ENCODE data around the gene MOK. TPM values are rescaled to one million over a fixed set of nuclear protein-coding genes. Genes with fewer than 3 reads are reported as not detected.

Gene MOK
- total RNA-seq, 2 experiments from 2014 or later, result 2.3 to 2.5 TPM

DNA sequence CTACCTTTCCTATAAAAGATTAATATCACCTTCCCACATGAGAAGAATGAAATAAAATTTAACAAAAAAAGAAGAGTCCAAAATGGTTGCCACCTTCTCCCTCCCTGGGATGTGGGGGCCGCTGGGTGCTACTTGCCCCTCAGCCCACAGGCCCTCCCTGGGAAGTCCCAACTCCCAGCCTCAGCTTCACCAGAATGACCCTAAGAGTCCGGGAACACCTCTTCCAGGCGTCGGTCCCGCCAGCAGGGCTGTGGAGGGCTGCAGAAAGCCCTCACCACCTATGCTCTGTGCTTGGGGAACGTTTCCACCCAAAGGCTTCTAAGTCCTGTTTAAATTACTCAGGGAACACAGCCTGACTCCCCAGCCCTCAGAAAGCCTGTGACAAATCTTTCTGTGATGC lies 71.9 kb downstream of the MOK start:
- ChIA-PET POLR2A (no interaction called here), CTCF (interaction anchor here (0.9 kb wide), 1 partner anchor 81 kb away, joined by 6 read pairs; no protein-coding TSS in a partner anchor)
- Histone ChIP-seq H3K36me3 (ENCODE audit: insufficient read depth, low read length) (no peaks in the 10 kb centered on the region), H3K4me1 (ENCODE audit: insufficient read depth, low read length) (peaks cover 6% of the 10 kb centered on the region), H3K27ac (ENCODE audit: low read depth in 1 of 2, low read length in 2 of 2) (no peak overlapping the region), H3K9me3 (ENCODE audit: control insufficient read depth in 1 of 2, insufficient read depth in 1 of 2, low read length in 2 of 2) (no peaks in the 10 kb centered on the region), H3K27me3 (ENCODE audit: control insufficient read depth in 1 of 2, insufficient read depth in 2 of 2, low read length in 2 of 2) (peaks cover 0 to under 1% of the 10 kb centered on the region in 2 experiments), H3K4me3 (ENCODE audit: low read length) (no peak overlapping the region)
- TF ChIP-seq, protein P1, sequence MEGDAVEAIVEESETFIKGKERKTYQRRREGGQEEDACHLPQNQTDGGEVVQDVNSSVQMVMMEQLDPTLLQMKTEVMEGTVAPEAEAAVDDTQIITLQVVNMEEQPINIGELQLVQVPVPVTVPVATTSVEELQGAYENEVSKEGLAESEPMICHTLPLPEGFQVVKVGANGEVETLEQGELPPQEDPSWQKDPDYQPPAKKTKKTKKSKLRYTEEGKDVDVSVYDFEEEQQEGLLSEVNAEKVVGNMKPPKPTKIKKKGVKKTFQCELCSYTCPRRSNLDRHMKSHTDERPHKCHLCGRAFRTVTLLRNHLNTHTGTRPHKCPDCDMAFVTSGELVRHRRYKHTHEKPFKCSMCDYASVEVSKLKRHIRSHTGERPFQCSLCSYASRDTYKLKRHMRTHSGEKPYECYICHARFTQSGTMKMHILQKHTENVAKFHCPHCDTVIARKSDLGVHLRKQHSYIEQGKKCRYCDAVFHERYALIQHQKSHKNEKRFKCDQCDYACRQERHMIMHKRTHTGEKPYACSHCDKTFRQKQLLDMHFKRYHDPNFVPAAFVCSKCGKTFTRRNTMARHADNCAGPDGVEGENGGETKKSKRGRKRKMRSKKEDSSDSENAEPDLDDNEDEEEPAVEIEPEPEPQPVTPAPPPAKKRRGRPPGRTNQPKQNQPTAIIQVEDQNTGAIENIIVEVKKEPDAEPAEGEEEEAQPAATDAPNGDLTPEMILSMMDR (IDR thresholded peaks at IDR 0.05), result no peak
- Mint-ChIP-seq H3K9me3 (no peaks in the 10 kb centered on the region), H3K36me3 (ENCODE audit: low read depth) (no peaks in the 10 kb centered on the region), H3K4me1 (ENCODE audit: low read depth) (no peaks in the 10 kb centered on the region), H3K4me3 (no peak overlapping the region), H3K27me3 (no peaks in the 10 kb centered on the region), H3K27ac (no peak overlapping the region)
- no peak for ATAC-seq (ENCODE audit: poor library complexity)
- intact Hi-C loops (cut with DNase I, micrococcal nuclease), result no loop called here
- DNase-seq, result no peak

DNA sequence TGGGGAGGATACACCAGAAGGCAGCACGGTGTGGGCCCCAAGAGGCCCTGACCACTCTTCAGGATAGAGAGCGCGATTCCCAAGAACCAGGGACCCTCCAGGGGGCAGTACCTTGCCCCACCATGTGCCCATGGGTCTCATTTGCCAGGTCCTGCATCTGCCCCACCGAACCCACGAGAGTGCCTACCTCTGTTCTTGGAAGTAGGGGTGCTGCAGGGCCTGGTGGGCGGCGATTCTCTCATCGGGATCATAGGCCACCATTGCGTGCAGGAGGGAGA lies 72.7 kb downstream of the MOK start:
- CTCF ChIA-PET, result no interaction called here
- H3K4me3 Mint-ChIP-seq, result no peak overlapping the region
- H3K36me3 Mint-ChIP-seq (ENCODE audit: low read depth), result no peaks in the 10 kb centered on the region
- no peaks in the 10 kb centered on the region for H3K4me1 Mint-ChIP-seq (ENCODE audit: low read depth)
- H3K9me3 Mint-ChIP-seq, result no peaks in the 10 kb centered on the region
- H3K27ac Mint-ChIP-seq, result no peak overlapping the region
- H3K4me1 ChIP-seq (ENCODE audit: insufficient read depth, low read length), result peaks cover 6% of the 10 kb centered on the region
- no peaks in the 10 kb centered on the region for H3K27me3 Mint-ChIP-seq
- ATAC-seq (ENCODE audit: poor library complexity), result no peak
- intact Hi-C loops (cut with DNase I, micrococcal nuclease), result no loop called here
- no peak for DNase-seq
- no peak overlapping the region for H3K4me3 ChIP-seq (ENCODE audit: low read length)
- H3K27ac ChIP-seq (ENCODE audit: low read depth in 1 of 2, low read length in 2 of 2), result no peak overlapping the region
- no peaks in the 10 kb centered on the region for H3K9me3 ChIP-seq (ENCODE audit: control insufficient read depth in 1 of 2, insufficient read depth in 1 of 2, low read length in 2 of 2)
- POLR2A ChIA-PET, result no interaction called here
- TF ChIP-seq, protein P1 (IDR thresholded peaks at IDR 0.05), result no peak
- H3K36me3 ChIP-seq (ENCODE audit: insufficient read depth, low read length), result no peaks in the 10 kb centered on the region
- no peaks in the 10 kb centered on the region for H3K27me3 ChIP-seq (ENCODE audit: control insufficient read depth in 1 of 2, insufficient read depth in 2 of 2, low read length in 2 of 2)

DNA sequence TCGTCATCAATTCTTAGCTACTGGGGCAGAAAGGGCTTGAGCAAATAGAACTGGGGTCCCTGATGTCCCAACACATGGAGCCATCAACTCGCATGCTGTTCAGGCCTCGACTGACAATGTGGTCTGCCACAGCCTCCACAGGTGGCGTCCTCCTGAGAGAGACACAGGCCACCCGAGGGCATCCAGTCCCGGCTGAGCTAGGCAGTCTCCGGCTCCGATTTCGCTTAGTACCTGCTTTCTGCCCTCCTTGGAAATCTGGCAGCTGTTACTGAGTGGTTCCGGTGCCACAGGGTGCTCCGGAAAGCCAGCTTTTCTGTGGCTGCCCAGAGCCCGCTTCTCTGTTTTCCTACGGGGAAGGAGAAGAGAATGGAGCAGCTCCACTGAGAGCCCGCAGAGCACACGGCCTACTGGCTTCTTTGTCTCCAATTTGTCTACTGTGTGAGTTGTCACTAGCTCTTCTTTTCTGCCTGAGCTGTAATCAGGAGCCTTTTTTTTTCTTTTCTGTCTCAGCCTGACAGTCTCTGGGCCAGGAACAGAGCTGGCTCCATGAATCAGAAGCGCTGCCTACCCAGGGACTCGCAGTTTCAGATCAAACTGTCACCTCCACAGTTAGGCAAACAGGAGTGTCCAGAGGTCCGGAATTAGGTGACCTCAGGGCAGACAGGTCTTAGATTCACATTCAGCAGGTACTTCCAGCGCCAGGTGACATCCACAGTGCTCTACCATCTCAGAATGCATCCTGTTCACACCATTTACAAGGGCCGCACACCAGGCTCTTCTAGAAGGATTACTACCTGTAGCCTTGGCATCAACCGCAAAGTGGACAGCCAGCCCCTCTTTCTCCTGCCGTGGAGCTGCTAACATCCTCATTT lies 73.3 kb downstream of the MOK start:
- no peaks in the 10 kb centered on the region for H3K9me3 ChIP-seq (ENCODE audit: control insufficient read depth in 1 of 2, insufficient read depth in 1 of 2, low read length in 2 of 2)
- intact Hi-C loops (cut with DNase I, micrococcal nuclease), result no loop called here
- H3K4me3 ChIP-seq (ENCODE audit: low read length), result no peak overlapping the region
- Mint-ChIP-seq H3K4me3 (no peak overlapping the region), H3K4me1 (ENCODE audit: low read depth) (no peaks in the 10 kb centered on the region), H3K36me3 (ENCODE audit: low read depth) (no peaks in the 10 kb centered on the region), H3K9me3 (no peaks in the 10 kb centered on the region), H3K27me3 (no peaks in the 10 kb centered on the region), H3K27ac (no peak overlapping the region)
- peaks cover 6% of the 10 kb centered on the region for H3K4me1 ChIP-seq (ENCODE audit: insufficient read depth, low read length)
- no peaks in the 10 kb centered on the region for H3K27me3 ChIP-seq (ENCODE audit: control insufficient read depth in 1 of 2, insufficient read depth in 2 of 2, low read length in 2 of 2)
- TF ChIP-seq, protein P1 (IDR thresholded peaks at IDR 0.05), result no peak
- ATAC-seq (ENCODE audit: poor library complexity) (no peak), DNase-seq (no peak)
- CTCF ChIA-PET, result no interaction called here
- no peaks in the 10 kb centered on the region for H3K36me3 ChIP-seq (ENCODE audit: insufficient read depth, low read length)
- no peak overlapping the region for H3K27ac ChIP-seq (ENCODE audit: low read depth in 1 of 2, low read length in 2 of 2)
- POLR2A ChIA-PET, result no interaction called here
